ENCODE data around the gene DNAJC5. TPM values are rescaled to one million over a fixed set of nuclear protein-coding genes. Genes with fewer than 3 reads are reported as not detected.

DNAJC5 gene
- total and polyA plus RNA-seq, 9 of the 15 experiments (the other 6 are each of a cell fraction or from before 2014, with no cell fraction given), result 0.95 to 42.8 (median 23.4) TPM

DNA sequence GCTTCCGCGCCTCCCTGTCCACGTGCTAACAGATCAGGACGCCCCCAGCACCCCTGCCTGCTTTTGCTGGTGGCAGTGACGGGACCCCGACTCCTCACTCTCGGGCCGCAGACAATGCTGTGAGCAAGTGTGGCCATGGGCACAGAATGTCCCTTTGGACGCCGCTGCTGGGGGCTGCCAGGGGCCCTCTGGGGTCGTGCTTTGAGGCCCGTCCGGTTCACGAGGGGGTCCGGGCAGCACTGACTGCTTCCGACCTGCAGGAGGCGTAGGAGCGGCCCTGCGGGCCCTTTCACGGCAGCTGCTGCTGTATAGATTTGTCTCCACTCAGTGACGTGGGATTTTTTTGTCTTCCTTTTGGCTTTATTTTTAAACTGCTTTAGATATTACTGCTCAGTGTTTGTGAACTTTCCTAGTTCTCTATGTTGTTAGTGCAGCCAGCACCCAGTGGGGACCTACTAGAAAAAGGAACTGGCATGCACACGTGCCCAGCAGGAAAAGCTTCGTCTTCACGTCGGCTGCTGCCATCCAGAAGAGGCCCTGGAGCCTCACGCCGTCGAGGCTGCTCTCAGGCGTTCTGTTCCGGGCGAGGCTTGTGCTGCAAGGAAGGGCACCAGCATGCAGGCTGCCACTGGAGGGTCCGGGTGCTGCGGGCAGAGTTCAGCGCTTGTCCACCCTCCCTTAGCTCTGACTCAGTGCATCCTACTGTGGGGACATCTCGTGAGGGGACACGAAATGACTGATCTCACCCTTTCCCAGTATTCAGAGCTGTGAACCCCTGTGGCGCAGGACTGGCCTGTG, 39.5 kb downstream of the DNAJC5 start (continued):
- TF ChIP-seq, protein P1, sequence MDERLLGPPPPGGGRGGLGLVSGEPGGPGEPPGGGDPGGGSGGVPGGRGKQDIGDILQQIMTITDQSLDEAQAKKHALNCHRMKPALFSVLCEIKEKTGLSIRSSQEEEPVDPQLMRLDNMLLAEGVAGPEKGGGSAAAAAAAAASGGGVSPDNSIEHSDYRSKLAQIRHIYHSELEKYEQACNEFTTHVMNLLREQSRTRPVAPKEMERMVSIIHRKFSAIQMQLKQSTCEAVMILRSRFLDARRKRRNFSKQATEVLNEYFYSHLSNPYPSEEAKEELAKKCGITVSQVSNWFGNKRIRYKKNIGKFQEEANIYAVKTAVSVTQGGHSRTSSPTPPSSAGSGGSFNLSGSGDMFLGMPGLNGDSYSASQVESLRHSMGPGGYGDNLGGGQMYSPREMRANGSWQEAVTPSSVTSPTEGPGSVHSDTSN (CRISPR knock-in tag; IDR thresholded peaks at IDR 0.05; ENCODE audit: low read depth), result no peak
- TF ChIP-seq, protein P1 (tag; conservative IDR thresholded peaks at IDR 0.05; ENCODE audit: low read depth), result no peak
- TF ChIP-seq, protein P2, sequence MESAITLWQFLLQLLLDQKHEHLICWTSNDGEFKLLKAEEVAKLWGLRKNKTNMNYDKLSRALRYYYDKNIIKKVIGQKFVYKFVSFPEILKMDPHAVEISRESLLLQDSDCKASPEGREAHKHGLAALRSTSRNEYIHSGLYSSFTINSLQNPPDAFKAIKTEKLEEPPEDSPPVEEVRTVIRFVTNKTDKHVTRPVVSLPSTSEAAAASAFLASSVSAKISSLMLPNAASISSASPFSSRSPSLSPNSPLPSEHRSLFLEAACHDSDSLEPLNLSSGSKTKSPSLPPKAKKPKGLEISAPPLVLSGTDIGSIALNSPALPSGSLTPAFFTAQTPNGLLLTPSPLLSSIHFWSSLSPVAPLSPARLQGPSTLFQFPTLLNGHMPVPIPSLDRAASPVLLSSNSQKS (CRISPR knock-in tag; IDR thresholded peaks at IDR 0.05), result no peak
- no peak for TF ChIP-seq PURB (CRISPR knock-in tag; IDR thresholded peaks at IDR 0.05; ENCODE audit: low read depth)
- TF ChIP-seq, protein P3, sequence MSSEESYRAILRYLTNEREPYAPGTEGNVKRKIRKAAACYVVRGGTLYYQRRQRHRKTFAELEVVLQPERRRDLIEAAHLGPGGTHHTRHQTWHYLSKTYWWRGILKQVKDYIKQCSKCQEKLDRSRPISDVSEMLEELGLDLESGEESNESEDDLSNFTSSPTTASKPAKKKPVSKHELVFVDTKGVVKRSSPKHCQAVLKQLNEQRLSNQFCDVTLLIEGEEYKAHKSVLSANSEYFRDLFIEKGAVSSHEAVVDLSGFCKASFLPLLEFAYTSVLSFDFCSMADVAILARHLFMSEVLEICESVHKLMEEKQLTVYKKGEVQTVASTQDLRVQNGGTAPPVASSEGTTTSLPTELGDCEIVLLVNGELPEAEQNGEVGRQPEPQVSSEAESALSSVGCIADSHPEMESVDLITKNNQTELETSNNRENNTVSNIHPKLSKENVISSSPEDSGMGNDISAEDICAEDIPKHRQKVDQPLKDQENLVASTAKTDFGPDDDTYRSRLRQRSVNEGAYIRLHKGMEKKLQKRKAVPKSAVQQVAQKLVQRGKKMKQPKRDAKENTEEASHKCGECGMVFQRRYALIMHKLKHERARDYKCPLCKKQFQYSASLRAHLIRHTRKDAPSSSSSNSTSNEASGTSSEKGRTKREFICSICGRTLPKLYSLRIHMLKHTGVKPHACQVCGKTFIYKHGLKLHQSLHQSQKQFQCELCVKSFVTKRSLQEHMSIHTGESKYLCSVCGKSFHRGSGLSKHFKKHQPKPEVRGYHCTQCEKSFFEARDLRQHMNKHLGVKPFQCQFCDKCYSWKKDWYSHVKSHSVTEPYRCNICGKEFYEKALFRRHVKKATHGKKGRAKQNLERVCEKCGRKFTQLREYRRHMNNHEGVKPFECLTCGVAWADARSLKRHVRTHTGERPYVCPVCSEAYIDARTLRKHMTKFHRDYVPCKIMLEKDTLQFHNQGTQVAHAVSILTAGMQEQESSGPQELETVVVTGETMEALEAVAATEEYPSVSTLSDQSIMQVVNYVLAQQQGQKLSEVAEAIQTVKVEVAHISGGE (CRISPR knock-in tag; IDR thresholded peaks at IDR 0.05), result no peak
